DMS79 (cell line): ENCODE measurements around the gene TMEM179.

ENCODE experiments used
- DNase-seq: peaks from one replicate; lab custom pipeline; 2025; lab: John Stamatoyannopoulos, UW

Gene TMEM179

GRCh38 chr14:104544362-104544961, 60.1 kb downstream of the TMEM179 start:
- DNase-seq: no peak

DNA sequence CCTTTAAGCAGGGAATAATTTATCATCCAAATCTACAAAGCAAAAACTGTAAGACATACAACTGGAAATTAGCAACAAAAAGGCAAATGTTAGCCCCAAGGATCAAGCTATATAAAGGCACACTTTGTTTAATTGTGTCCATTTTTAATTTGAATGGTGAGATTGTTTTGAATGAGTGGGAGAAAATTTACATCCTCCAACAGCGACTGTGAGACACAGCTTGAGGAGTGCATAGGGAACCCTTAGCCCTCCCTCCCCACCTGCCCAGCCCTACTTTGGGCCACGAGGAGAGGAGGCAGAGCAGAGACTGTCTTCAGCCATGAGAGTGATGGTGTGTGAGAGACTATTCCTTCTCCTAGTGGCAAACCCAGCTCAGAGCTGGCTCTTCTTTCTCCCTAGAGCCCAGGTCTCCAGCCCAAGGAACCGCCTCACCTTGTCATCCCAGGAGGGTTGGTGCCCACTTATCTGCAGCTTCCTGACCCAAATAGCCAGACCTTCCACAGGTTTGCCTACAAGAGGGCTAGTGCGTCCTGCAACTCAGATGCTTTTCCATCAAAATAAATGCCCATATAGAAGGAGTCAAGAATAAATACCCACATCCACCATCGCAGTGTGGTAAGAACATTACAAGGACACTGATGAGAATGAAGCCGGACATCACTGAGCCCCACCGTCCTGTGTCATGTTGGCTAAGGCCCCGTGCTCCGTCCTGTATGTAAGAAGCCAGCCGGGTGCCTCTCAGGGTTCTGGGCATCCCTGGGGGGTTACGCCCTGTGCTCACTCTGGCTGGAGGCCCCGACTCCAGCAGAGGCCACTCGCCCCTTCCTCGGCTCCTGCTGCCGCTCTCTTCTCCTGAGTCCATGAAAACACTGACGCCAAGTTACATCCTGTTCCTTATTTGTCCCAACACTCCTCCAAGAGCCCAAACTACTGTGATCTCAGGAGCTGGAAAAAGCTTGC, 61.4 kb downstream of the TMEM179 start:
- no peak for DNase-seq

GRCh38 chr14:104541905-104542465, 62.6 kb downstream of the TMEM179 start:
- no peak for DNase-seq
